Endodermal cell (in vitro differentiated cells): Measurements from ENCODE around the gene DYNC1H1. TPM values are rescaled to one million over a fixed set of nuclear protein-coding genes. Genes with fewer than 3 reads are reported as not detected.

Experiments
- DNase-seq: peaks from one replicate; pipeline ENCODE4 v3.0.0-alpha.2; 2017
- H3K27ac ChIP-seq: 2 replicates; pipeline ENCODE4 v1.5.1; 2013; ENCODE audit warnings: mild to moderate bottlenecking, low read depth, low read length, moderate library complexity
- H3K27me3 ChIP-seq: 2 replicates; pipeline ENCODE4 v1.6.1; 2013; ENCODE audit warnings: mild to moderate bottlenecking, low read length, moderate library complexity; ENCODE audit not compliant: insufficient read depth, control insufficient read depth, poor library complexity, severe bottlenecking
- H3K36me3 ChIP-seq: 2 replicates; pipeline ENCODE4 v1.7.0; 2013; ENCODE audit warnings: mild to moderate bottlenecking, low read length, moderate library complexity; ENCODE audit not compliant: control insufficient read depth, insufficient read depth
- H3K4me1 ChIP-seq: one replicate; pipeline ENCODE4 v1.7.0; 2013; ENCODE audit warnings: low read length; ENCODE audit not compliant: control insufficient read depth, insufficient read depth
- H3K4me3 ChIP-seq: 2 replicates; pipeline ENCODE4 v1.5.1; 2013; ENCODE audit warnings: mild to moderate bottlenecking, low read length, moderate library complexity
- H3K9ac ChIP-seq: 2 replicates; pipeline ENCODE4 v1.6.1; 2013; ENCODE audit warnings: mild to moderate bottlenecking, low read length, moderate library complexity; ENCODE audit not compliant: poor library complexity, severe bottlenecking; ENCODE audit errors: extremely low read depth
- H3K9me3 ChIP-seq: 2 replicates; pipeline ENCODE4 v1.6.1; 2013; ENCODE audit warnings: mild to moderate bottlenecking, low read length, moderate library complexity; ENCODE audit not compliant: control insufficient read depth
- H3K27ac Mint-ChIP-seq: 2 replicates; pipeline ENCODE4 v1.8.0; 2020; ENCODE audit warnings: mixed read lengths
- H3K27me3 Mint-ChIP-seq: 2 replicates; pipeline ENCODE4 v1.8.0; 2021; ENCODE audit warnings: mild to moderate bottlenecking, mixed read lengths; ENCODE audit not compliant: insufficient read depth
- H3K36me3 Mint-ChIP-seq: 2 replicates; pipeline ENCODE4 v1.8.0; 2020; ENCODE audit warnings: low read depth, mixed read lengths
- H3K4me1 Mint-ChIP-seq: 2 replicates; pipeline ENCODE4 v1.8.0; 2020; ENCODE audit warnings: mixed read lengths
- H3K4me3 Mint-ChIP-seq: 2 replicates; pipeline ENCODE4 v1.8.0; 2020; ENCODE audit warnings: mild to moderate bottlenecking, moderate library complexity, mixed read lengths
- H3K9me3 Mint-ChIP-seq: 2 replicates; pipeline ENCODE4 v1.8.0; 2020; ENCODE audit warnings: mild to moderate bottlenecking, mixed read lengths
- WGBS, 2 experiments: methylation state at CpG; one replicate each; pipeline versions ENCODE4 v1.1.5 to v1.1.7; 2013; ENCODE audit warnings: missing lambda C conversion rate in 2 of 2, mixed read lengths in 1 of 2; ENCODE audit not compliant: insufficient coverage in 1 of 2, insufficient read length in 1 of 2; 5-methylcytosine and 5-hydroxymethylcytosine counted together
- total RNA-seq, 2 donors: library from RNA; stranded (reverse); fragmentation: NEBNext Ultra II Directional in 1 of 2; extraction: Animal tissue kit (Norgen Biotek cat#: 25700) in 1 of 2; gene quantifications; 2 replicates in 1 of 2; 3 replicates in 1 of 2; pipeline ENCODE4 v1.2.1, GENCODE V29; 2021
- TF ChIP-seq, protein P1 (sequence below): fragments of 200-600 bp; sonication (generic); conservative IDR thresholded peaks from 2 replicates; pipeline ENCODE4 v1.5.0; 2021; ENCODE audit warnings: antibody characterized with exemption, mild to moderate bottlenecking

The DYNC1H1 gene
- total RNA-seq, 2 donors from 2014 or later, result 438 to 443 TPM

GRCh38 chr14:101932673-101933072 is 31.7 kb upstream of the DYNC1H1 start:
- Mint-ChIP-seq H3K9me3 (no peaks in the 10 kb centered on the region), H3K36me3 (peaks cover 6% of the 10 kb centered on the region), H3K4me1 (peaks cover 4% of the 10 kb centered on the region), H3K27ac (no peak overlapping the region), H3K4me3 (no peak overlapping the region), H3K27me3 (peaks cover 36% of the 10 kb centered on the region)
- H3K27me3 ChIP-seq, result no peaks in the 10 kb centered on the region
- H3K9me3 ChIP-seq, result no peaks in the 10 kb centered on the region
- H3K4me3 ChIP-seq, result no peak overlapping the region
- H3K4me1 ChIP-seq, result no peaks in the 10 kb centered on the region
- TF ChIP-seq, protein P1, sequence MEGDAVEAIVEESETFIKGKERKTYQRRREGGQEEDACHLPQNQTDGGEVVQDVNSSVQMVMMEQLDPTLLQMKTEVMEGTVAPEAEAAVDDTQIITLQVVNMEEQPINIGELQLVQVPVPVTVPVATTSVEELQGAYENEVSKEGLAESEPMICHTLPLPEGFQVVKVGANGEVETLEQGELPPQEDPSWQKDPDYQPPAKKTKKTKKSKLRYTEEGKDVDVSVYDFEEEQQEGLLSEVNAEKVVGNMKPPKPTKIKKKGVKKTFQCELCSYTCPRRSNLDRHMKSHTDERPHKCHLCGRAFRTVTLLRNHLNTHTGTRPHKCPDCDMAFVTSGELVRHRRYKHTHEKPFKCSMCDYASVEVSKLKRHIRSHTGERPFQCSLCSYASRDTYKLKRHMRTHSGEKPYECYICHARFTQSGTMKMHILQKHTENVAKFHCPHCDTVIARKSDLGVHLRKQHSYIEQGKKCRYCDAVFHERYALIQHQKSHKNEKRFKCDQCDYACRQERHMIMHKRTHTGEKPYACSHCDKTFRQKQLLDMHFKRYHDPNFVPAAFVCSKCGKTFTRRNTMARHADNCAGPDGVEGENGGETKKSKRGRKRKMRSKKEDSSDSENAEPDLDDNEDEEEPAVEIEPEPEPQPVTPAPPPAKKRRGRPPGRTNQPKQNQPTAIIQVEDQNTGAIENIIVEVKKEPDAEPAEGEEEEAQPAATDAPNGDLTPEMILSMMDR, result no peak
- no peaks in the 10 kb centered on the region for H3K36me3 ChIP-seq
- no peak overlapping the region for H3K9ac ChIP-seq
- no peak overlapping the region for H3K27ac ChIP-seq
- WGBS, 2 experiments, result 90% methylated on average over 7 of the region's 7 CpGs
- no peak for DNase-seq

- Histone ChIP-seq H3K4me3 (no peak overlapping the region), H3K9ac (no peak overlapping the region), H3K27ac (no peak overlapping the region), H3K36me3 (no peaks in the 10 kb centered on the region), H3K27me3 (peaks cover under 1% of the 10 kb centered on the region), H3K4me1 (no peaks in the 10 kb centered on the region), H3K9me3 (no peaks in the 10 kb centered on the region)
- H3K4me3 Mint-ChIP-seq, result no peak overlapping the region
- TF ChIP-seq, protein P1, result no peak
- no peak for DNase-seq
- H3K27ac Mint-ChIP-seq, result no peak overlapping the region
- no peaks in the 10 kb centered on the region for H3K9me3 Mint-ChIP-seq
- peaks cover 6% of the 10 kb centered on the region for H3K36me3 Mint-ChIP-seq
- H3K27me3 Mint-ChIP-seq, result peaks cover 42% of the 10 kb centered on the region
- peaks cover 4% of the 10 kb centered on the region for H3K4me1 Mint-ChIP-seq
- WGBS, 2 experiments, result 92 to 97% methylated on average over 9 to 16 of the region's 16 CpGs
These were observed 31.2 kb upstream of the DYNC1H1 start for GRCh38 chr14:101933209-101933608.

DNA sequence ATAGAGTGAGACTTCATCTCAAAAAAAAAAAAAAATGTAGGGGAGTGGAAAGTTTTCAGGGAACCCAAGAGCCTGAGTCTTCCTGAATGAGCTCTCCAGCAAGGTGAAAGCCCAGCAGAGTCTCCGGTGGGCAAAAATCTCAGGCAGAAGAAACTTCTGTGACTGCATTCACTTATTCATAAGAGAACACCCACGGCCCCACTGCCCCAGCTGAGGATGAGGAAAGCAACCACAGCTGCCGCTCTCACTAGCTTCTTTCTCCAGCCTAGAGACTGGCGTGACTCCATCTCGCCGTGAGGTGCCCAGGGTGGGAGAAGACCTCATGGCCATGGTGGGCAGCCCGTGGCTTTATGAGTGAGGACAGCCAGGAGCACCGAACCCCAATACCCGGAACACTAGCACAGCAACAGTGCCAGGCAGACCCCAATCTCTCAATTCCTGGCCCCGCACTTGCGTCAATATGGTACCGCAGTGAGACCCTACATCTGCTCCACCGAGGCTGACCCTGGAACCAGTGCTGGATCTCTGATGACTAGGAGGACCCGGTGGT is 29.7 kb upstream of the DYNC1H1 start:
- TF ChIP-seq, protein P1, result no peak
- no peak overlapping the region for H3K4me3 Mint-ChIP-seq
- Histone ChIP-seq H3K27me3 (peaks cover 9% of the 10 kb centered on the region), H3K9ac (no peak overlapping the region), H3K9me3 (no peaks in the 10 kb centered on the region), H3K36me3 (no peaks in the 10 kb centered on the region), H3K4me1 (no peaks in the 10 kb centered on the region), H3K4me3 (no peak overlapping the region), H3K27ac (no peak overlapping the region)
- no peaks in the 10 kb centered on the region for H3K9me3 Mint-ChIP-seq
- H3K27ac Mint-ChIP-seq, result no peak overlapping the region
- no peak for DNase-seq
- H3K4me1 Mint-ChIP-seq, result peaks cover 4% of the 10 kb centered on the region
- 94 to 95% methylated on average over 13 to 14 of the region's 14 CpGs for WGBS, 2 experiments
- peaks cover 56% of the 10 kb centered on the region for H3K27me3 Mint-ChIP-seq
- H3K36me3 Mint-ChIP-seq, result no peaks in the 10 kb centered on the region
